Loucy (cell line): ENCODE measurements around the gene SNAP23.

Experiments
- EZH2phosphoT487 ChIP-seq: fragments of 200-600 bp; IDR thresholded peaks from 2 replicates; pipeline ENCODE4 v1.6.1; 2018; ENCODE audit warnings: antibody characterized with exemption, mild to moderate bottlenecking, moderate library complexity, borderline replicate concordance
- TF ChIP-seq, protein P1 (sequence below): fragments of 200-600 bp; sonication (generic); conservative IDR thresholded peaks from 2 replicates; pipeline ENCODE4 v1.5.1; 2014; ENCODE audit warnings: mild to moderate bottlenecking, antibody characterized with exemption, low read length

DNA sequence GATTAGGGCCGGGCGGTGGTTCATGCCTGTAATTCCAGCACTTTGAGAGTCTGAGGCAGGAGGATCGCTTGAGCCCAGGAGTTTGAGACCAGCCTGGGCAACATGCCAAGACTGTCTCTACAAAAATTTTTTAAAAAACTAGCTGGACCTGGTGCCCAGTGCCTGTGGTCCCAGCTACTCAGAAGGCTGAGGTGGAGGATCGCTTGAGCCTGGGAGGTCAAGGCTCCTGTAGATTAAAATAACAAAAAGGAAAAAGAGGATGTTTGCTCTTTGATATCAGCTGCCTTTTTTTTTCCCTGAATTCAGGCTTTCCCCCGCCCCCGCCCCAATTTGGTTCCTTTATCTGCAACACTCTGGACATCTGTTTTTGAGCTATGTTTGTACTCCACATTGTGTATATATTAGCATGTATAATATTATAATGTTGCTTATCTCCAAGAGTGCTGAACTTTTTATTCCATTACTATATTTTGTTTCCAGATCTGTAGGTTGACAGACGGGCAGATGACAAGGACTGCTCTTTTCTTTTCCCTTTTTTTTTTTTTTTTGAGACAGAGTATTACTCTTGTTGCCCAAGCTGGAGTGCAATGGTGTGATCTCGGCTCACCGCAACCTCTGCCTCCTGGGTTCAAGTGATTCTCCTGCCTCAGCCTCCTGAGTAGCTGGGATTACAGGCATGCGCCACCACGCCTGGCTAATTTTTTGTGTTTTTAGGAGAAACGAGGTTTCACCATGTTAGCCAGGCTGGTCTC lies 4.6 kb downstream of the SNAP23 start:
- TF ChIP-seq, protein P1, sequence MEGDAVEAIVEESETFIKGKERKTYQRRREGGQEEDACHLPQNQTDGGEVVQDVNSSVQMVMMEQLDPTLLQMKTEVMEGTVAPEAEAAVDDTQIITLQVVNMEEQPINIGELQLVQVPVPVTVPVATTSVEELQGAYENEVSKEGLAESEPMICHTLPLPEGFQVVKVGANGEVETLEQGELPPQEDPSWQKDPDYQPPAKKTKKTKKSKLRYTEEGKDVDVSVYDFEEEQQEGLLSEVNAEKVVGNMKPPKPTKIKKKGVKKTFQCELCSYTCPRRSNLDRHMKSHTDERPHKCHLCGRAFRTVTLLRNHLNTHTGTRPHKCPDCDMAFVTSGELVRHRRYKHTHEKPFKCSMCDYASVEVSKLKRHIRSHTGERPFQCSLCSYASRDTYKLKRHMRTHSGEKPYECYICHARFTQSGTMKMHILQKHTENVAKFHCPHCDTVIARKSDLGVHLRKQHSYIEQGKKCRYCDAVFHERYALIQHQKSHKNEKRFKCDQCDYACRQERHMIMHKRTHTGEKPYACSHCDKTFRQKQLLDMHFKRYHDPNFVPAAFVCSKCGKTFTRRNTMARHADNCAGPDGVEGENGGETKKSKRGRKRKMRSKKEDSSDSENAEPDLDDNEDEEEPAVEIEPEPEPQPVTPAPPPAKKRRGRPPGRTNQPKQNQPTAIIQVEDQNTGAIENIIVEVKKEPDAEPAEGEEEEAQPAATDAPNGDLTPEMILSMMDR, result no peak
- no peak for TF ChIP-seq EZH2phosphoT487
